ENCODE results near the gene BCL6B. TPM values are rescaled to one million over a fixed set of nuclear protein-coding genes. Genes with fewer than 3 reads are reported as not detected.

Gene BCL6B
- total RNA-seq, 6 experiments from 2014 or later = not detected

DNA sequence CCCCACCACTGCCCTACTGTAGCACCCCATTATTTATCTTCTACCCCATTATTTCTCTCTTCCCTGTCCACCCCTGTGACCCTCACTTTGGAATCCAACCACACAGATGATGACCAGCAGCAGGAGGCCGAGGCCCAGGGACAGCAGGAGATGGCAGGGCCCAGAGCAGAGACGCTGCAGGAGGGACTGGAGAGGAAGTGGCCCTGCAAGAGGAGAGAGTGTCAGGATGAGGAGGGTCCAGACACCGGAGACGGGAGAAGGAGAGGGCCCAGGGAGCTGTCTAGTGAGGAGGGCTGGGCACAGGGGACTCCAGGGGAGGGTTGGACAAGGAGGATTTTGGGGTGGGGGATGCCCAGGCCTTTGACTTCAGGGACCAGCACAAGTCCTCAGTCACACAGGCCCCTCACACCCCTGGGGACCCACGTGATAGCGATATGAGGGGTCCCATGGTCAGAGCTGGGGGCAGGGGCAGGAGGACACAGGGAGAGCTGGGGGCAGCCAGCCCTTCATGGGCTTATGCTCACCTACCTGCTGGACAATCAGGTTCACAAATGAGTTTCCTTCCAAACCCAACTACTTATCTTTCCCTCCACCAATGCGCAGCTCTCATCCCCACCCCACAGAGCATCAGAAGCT, 55.2 kb downstream of the BCL6B start:
- H3K4me3 Mint-ChIP-seq = no peak overlapping the region
- DNase-seq = no peak
- H3K27me3 Mint-ChIP-seq (ENCODE audit: insufficient read depth) = peaks cover 27% of the 10 kb centered on the region
- H3K36me3 Mint-ChIP-seq (ENCODE audit: low read depth) = no peaks in the 10 kb centered on the region; the same call in 1 of the 2 replicates
- H3K27ac Mint-ChIP-seq = no peak overlapping the region
- TF ChIP-seq, protein P1, sequence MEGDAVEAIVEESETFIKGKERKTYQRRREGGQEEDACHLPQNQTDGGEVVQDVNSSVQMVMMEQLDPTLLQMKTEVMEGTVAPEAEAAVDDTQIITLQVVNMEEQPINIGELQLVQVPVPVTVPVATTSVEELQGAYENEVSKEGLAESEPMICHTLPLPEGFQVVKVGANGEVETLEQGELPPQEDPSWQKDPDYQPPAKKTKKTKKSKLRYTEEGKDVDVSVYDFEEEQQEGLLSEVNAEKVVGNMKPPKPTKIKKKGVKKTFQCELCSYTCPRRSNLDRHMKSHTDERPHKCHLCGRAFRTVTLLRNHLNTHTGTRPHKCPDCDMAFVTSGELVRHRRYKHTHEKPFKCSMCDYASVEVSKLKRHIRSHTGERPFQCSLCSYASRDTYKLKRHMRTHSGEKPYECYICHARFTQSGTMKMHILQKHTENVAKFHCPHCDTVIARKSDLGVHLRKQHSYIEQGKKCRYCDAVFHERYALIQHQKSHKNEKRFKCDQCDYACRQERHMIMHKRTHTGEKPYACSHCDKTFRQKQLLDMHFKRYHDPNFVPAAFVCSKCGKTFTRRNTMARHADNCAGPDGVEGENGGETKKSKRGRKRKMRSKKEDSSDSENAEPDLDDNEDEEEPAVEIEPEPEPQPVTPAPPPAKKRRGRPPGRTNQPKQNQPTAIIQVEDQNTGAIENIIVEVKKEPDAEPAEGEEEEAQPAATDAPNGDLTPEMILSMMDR (IDR thresholded peaks at IDR 0.05) = no peak
- H3K4me1 Mint-ChIP-seq (ENCODE audit: low read depth) = no peaks in the 10 kb centered on the region
- no peaks in the 10 kb centered on the region for H3K9me3 Mint-ChIP-seq

DNA sequence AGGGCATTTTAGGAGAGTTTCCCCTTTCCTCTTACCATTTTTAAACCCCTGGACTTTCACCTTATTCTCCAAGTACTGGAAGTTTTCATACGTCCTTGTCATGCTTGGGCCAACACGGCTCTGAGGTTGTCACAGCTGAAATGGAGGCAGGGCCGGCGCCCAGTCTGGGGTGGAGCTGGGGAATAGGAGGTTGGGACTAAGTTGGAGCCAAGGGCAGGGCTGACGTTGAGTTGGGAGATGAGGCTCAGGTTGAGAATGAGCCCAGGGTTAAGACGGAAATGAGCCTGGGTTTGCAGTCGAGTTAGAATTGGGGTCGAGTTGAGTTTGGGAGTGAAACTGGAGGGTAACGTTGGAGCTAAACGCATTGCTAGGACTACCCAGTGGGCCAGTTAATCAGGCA, 55.9 kb downstream of the BCL6B start:
- Mint-ChIP-seq H3K4me3 (no peak overlapping the region), H3K9me3 (no peaks in the 10 kb centered on the region), H3K27me3 (ENCODE audit: insufficient read depth) (peaks cover 24% of the 10 kb centered on the region), H3K27ac (no peak overlapping the region), H3K4me1 (ENCODE audit: low read depth) (peaks cover 5% of the 10 kb centered on the region; the same call in 1 of the 2 replicates), H3K36me3 (ENCODE audit: low read depth) (no peaks in the 10 kb centered on the region; the same call in 1 of the 2 replicates)
- DNase-seq = no peak
- TF ChIP-seq, protein P1 (IDR thresholded peaks at IDR 0.05) = no peak

Other genes starting within 250 kb of the BCL6B start
- not detected for gene FBXO39, start 246.8 kb upstream of the BCL6B start, total RNA-seq (2021; fragmentation: NEBNext Ultra II Directional; extraction: Animal tissue kit (Norgen Biotek cat#: 25700))
- not detected for gene TEKT1, start 191.3 kb upstream of the BCL6B start, total RNA-seq (2021; fragmentation: NEBNext Ultra II Directional; extraction: Animal tissue kit (Norgen Biotek cat#: 25700))
- gene ALOX12, start 27.0 kb upstream of the BCL6B start, total RNA-seq (2021; fragmentation: NEBNext Ultra II Directional; extraction: Animal tissue kit (Norgen Biotek cat#: 25700)) = not detected
- gene RNASEK, start 10.4 kb upstream of the BCL6B start, total RNA-seq (2021; fragmentation: NEBNext Ultra II Directional; extraction: Animal tissue kit (Norgen Biotek cat#: 25700)) = 100 to 1,000 TPM; 286 to 382 (median 343) TPM
- 1 to 10 TPM; 1.6 to 3.4 (median 1.9) TPM for gene SLC16A13, start 13.0 kb downstream of the BCL6B start, total RNA-seq (2021; fragmentation: NEBNext Ultra II Directional; extraction: Animal tissue kit (Norgen Biotek cat#: 25700))
- not detected for gene SLC16A11, start 21.0 kb downstream of the BCL6B start, total RNA-seq (2021; fragmentation: NEBNext Ultra II Directional; extraction: Animal tissue kit (Norgen Biotek cat#: 25700))
- not detected for gene CLEC10A, start 57.2 kb downstream of the BCL6B start, total RNA-seq (2021; fragmentation: NEBNext Ultra II Directional; extraction: Animal tissue kit (Norgen Biotek cat#: 25700))
- not detected for gene ASGR2, start 91.8 kb downstream of the BCL6B start, total RNA-seq (2021; fragmentation: NEBNext Ultra II Directional; extraction: Animal tissue kit (Norgen Biotek cat#: 25700))
- 1 to 10 TPM in 2 of 6 experiments, under 1 TPM in 4; 0.71 to 1.4 (median 0.83) TPM for gene ASGR1, start 156.3 kb downstream of the BCL6B start, total RNA-seq (2021; fragmentation: NEBNext Ultra II Directional; extraction: Animal tissue kit (Norgen Biotek cat#: 25700))
- gene DLG4, start 196.8 kb downstream of the BCL6B start, total RNA-seq (2021; fragmentation: NEBNext Ultra II Directional; extraction: Animal tissue kit (Norgen Biotek cat#: 25700)) = 10 to 100 TPM; 27.8 to 34.3 (median 28.1) TPM
- 100 to 1,000 TPM; 378 to 463 (median 405) TPM for gene ACADVL, start 196.9 kb downstream of the BCL6B start, total RNA-seq (2021; fragmentation: NEBNext Ultra II Directional; extraction: Animal tissue kit (Norgen Biotek cat#: 25700))
- gene DVL2, start 211.5 kb downstream of the BCL6B start, total RNA-seq (2021; fragmentation: NEBNext Ultra II Directional; extraction: Animal tissue kit (Norgen Biotek cat#: 25700)) = 10 to 100 TPM; 24.9 to 29.1 (median 27.0) TPM
- gene PHF23, start 216.4 kb downstream of the BCL6B start, total RNA-seq (2021; fragmentation: NEBNext Ultra II Directional; extraction: Animal tissue kit (Norgen Biotek cat#: 25700)) = 10 to 100 TPM; 57.0 to 75.0 (median 68.2) TPM
- gene GABARAP, start 219.4 kb downstream of the BCL6B start, total RNA-seq (2021; fragmentation: NEBNext Ultra II Directional; extraction: Animal tissue kit (Norgen Biotek cat#: 25700)) = 100 to 1,000 TPM; 399 to 470 (median 426) TPM
- 100 to 1,000 TPM; 127 to 168 (median 146) TPM for gene CTDNEP1, start 228.7 kb downstream of the BCL6B start, total RNA-seq (2021; fragmentation: NEBNext Ultra II Directional; extraction: Animal tissue kit (Norgen Biotek cat#: 25700))
- 10 to 100 TPM; 28.7 to 36.1 (median 34.0) TPM for gene ELP5, start 229.2 kb downstream of the BCL6B start, total RNA-seq (2021; fragmentation: NEBNext Ultra II Directional; extraction: Animal tissue kit (Norgen Biotek cat#: 25700))
- 1 to 10 TPM in 4 of 6 experiments, under 1 TPM in 2; 0.43 to 3.0 (median 1.7) TPM for gene CLDN7, start 239.4 kb downstream of the BCL6B start, total RNA-seq (2021; fragmentation: NEBNext Ultra II Directional; extraction: Animal tissue kit (Norgen Biotek cat#: 25700))

Measured in HFFc6 (cell line).